HepG2 (cell line): ENCODE measurements around the gene GHR. TPM values are rescaled to one million over a fixed set of nuclear protein-coding genes. Genes with fewer than 3 reads are reported as not detected.

ENCODE experiments used
- ATAC-seq: fragments of 200-7000 bp; cut with Tn5 transposase; 3 replicates; pipeline ENCODE4 v1.9.1; 2020; ENCODE audit warnings: mild to moderate bottlenecking, moderate library complexity
- BruUV-seq: library from RNA; stranded (reverse); fragments of 400-500 nt; replicated peaks from 2 replicates; lab custom pipeline; 2021; lab: Mats Ljungman, UMichigan
- CTCF ChIA-PET: fragments of 300-600 bp; formaldehyde crosslinking; extraction: SDS; loops from one replicate; lab custom pipeline; 2021; ENCODE audit warnings: low total read pairs, inconsistent platforms, low intra/inter-chr PET ratio; lab: Yijun Ruan, JAX
- POLR2A ChIA-PET: fragments of 350-600 bp; sonication (Branson Sonifier 250); formaldehyde crosslinking; loops from one replicate; lab custom pipeline; 2020; ENCODE audit warnings: antibody characterized with exemption, inconsistent platforms; lab: Yijun Ruan, JAX
- DNase-seq: peaks from one replicate; pipeline ENCODE4 v3.0.0-alpha.2; 2015; ENCODE audit warnings: low spot score
- FAIRE-seq: peaks from 3 replicates; lab custom pipeline; 2011; peaks lifted over from hg19 to GRCh38; lab: Jason Lieb, UNC
- H2AFZ ChIP-seq: one replicate; pipeline ENCODE4 v1.6.1; 2011; ENCODE audit warnings: low read length, inconsistent platforms
- H3K27ac ChIP-seq: fragments of 300-600 bp; 3 replicates; pipeline ENCODE4 v1.8.0; 2011; ENCODE audit warnings: mixed run types, mild to moderate bottlenecking, mixed read lengths, low read length, inconsistent platforms; ENCODE audit not compliant: insufficient read depth; ENCODE audit errors: extremely low read length
- H3K27me3 ChIP-seq, 2 experiments: fragments of 200-600 bp in 1 of 2; 2 replicates in 1 of 2; 3 replicates in 1 of 2; pipeline versions ENCODE4 v1.6.0 to v1.8.0; 2011; ENCODE audit warnings: low read length in 2 of 2, mild to moderate bottlenecking in 2 of 2, moderate library complexity in 2 of 2, inconsistent platforms in 1 of 2; ENCODE audit not compliant: insufficient read depth in 2 of 2, control insufficient read depth in 1 of 2
- H3K36me3 ChIP-seq, 2 experiments: fragments of 200-600 bp in 1 of 2; replicated peaks in 1 of 2; 2 replicates in 1 of 2; 3 replicates in 1 of 2; pipeline versions ENCODE4 v1.5.1 to v1.8.0; 2011; ENCODE audit warnings: low read length in 2 of 2, inconsistent platforms in 1 of 2; ENCODE audit not compliant: insufficient read depth in 2 of 2, control insufficient read depth in 1 of 2
- H3K4me1 ChIP-seq: 2 replicates; pipeline ENCODE4 v1.5.1; 2012; ENCODE audit warnings: low read length, inconsistent platforms; ENCODE audit not compliant: insufficient read depth
- H3K4me2 ChIP-seq: 2 replicates; pipeline ENCODE4 v1.6.0; 2011; ENCODE audit warnings: low read depth, low read length, inconsistent platforms
- H3K4me3 ChIP-seq, 3 experiments: fragments of 200-600 bp in 1 of 3; sonication (generic), shearing (Covaris generic) in 1 of 3; replicated peaks in 1 of 3; 2 replicates each; pipeline ENCODE4 v1.5.1; 2011 to 2016; ENCODE audit warnings: low read length in 3 of 3, inconsistent platforms in 2 of 3, low read depth in 2 of 3, mild to moderate bottlenecking in 2 of 3, control low read depth in 1 of 3, mixed read lengths in 1 of 3; ENCODE audit not compliant: insufficient read depth in 1 of 3
- H3K79me2 ChIP-seq: one replicate; pipeline ENCODE4 v1.6.1; 2011; ENCODE audit warnings: low read length, inconsistent platforms; ENCODE audit not compliant: insufficient read depth
- H3K9ac ChIP-seq: 2 replicates; pipeline ENCODE4 v1.6.0; 2011; ENCODE audit warnings: mild to moderate bottlenecking, low read depth, low read length, inconsistent platforms; ENCODE audit not compliant: insufficient read depth
- H3K9me3 ChIP-seq: 2 replicates; pipeline ENCODE4 v1.5.1; 2012; ENCODE audit warnings: mild to moderate bottlenecking, low read length
- H4K20me1 ChIP-seq: 2 replicates; pipeline ENCODE4 v1.6.0; 2011; ENCODE audit warnings: inconsistent platforms, mild to moderate bottlenecking, low read length, moderate library complexity; ENCODE audit not compliant: insufficient read depth
- BRF2 ChIP-seq: sonication (generic); formaldehyde crosslinking; IDR thresholded peaks from 2 replicates; pipeline ENCODE4 v1.8.1; 2022; ENCODE audit warnings: mild to moderate bottlenecking, missing genetic modification reagents
- EED ChIP-seq: sonication (generic); formaldehyde crosslinking; IDR thresholded peaks from 2 replicates; pipeline ENCODE4 v1.5.0; 2020; ENCODE audit warnings: mild to moderate bottlenecking, missing genetic modification reagents
- GABPA ChIP-seq, 2 experiments: IDR thresholded peaks; 2 replicates each; pipeline ENCODE4 v1.6.1; 2011 to 2016; ENCODE audit warnings: low read depth in 2 of 2, low read length in 1 of 2, missing biosample characterization in 1 of 2, missing genetic modification characterization in 1 of 2
- HNF4A ChIP-seq: sonication (generic); formaldehyde crosslinking; IDR thresholded peaks from 2 replicates; pipeline ENCODE4 v1.4.0; 2020; ENCODE audit warnings: missing genetic modification reagents
- NFATC3 ChIP-seq: sonication (generic); formaldehyde crosslinking; IDR thresholded peaks from 2 replicates; pipeline ENCODE4 v1.5.1; 2020; ENCODE audit warnings: mild to moderate bottlenecking, missing genetic modification reagents
- SMAD3 ChIP-seq: sonication (generic); formaldehyde crosslinking; IDR thresholded peaks from 2 replicates; pipeline ENCODE4 v1.4.0; 2020; ENCODE audit warnings: missing genetic modification reagents
- SNAPC2 ChIP-seq: sonication (generic); formaldehyde crosslinking; IDR thresholded peaks from 2 replicates; pipeline ENCODE4 v1.8.1; 2022; ENCODE audit warnings: mild to moderate bottlenecking, missing genetic modification reagents
- SRY ChIP-seq: sonication (generic); formaldehyde crosslinking; IDR thresholded peaks from 2 replicates; pipeline ENCODE4 v1.8.0; 2022; ENCODE audit warnings: mild to moderate bottlenecking, missing genetic modification reagents
- TP53 ChIP-seq: sonication (generic); formaldehyde crosslinking; conservative IDR thresholded peaks from 2 replicates; pipeline ENCODE4 v1.4.0; 2020; ENCODE audit warnings: missing genetic modification reagents
- ZBTB4 ChIP-seq: sonication (generic); formaldehyde crosslinking; IDR thresholded peaks from 2 replicates; pipeline ENCODE4 v1.4.0; 2020; ENCODE audit warnings: missing genetic modification reagents, mild to moderate bottlenecking, borderline replicate concordance
- ZNF367 ChIP-seq: sonication (generic); formaldehyde crosslinking; IDR thresholded peaks from 2 replicates; pipeline ENCODE4 v1.4.0; 2020; ENCODE audit warnings: missing genetic modification reagents, borderline replicate concordance
- ZNF720 ChIP-seq: sonication (generic); formaldehyde crosslinking; IDR thresholded peaks from 2 replicates; pipeline ENCODE4 v1.4.0; 2020; ENCODE audit warnings: missing genetic modification reagents
- ZNF746 ChIP-seq: sonication (generic); formaldehyde crosslinking; IDR thresholded peaks from 2 replicates; pipeline ENCODE4 v1.8.0; 2022; ENCODE audit warnings: mild to moderate bottlenecking, missing genetic modification reagents
- WGBS: methylation state at CpG from one replicate; pipeline ENCODE4 v1.1.6; 2017; ENCODE audit warnings: low lambda C conversion rate; 5-methylcytosine and 5-hydroxymethylcytosine counted together
- in situ Hi-C: cut with HindIII; loops from 2 replicates; pipeline ENCODE4 v1.10.0; 2017; ENCODE audit warnings: low pct_unique_long_range_greater_than_20kb; ENCODE audit not compliant: extremely low pct_ligation_motif_present
- intact Hi-C: fragments of 100-400 bp; cut with micrococcal nuclease; formaldehyde crosslinking; loops from one replicate; pipeline ENCODE4 v1.10.0; 2022; ENCODE audit not compliant: unreplicated experiment
- polyA plus RNA-seq, 8 experiments: library from polyadenylated mRNA; depleted of rRNA in 3 of 8; stranded (reverse) in 7 of 8; unstranded in 1 of 8; fragments of >200 nt; fragmentation: Illumina TruSeq in 4 of 8; extraction: Trizol in 4 of 8; gene quantifications; 2 replicates each; pipeline versions ENCODE4 v1.2.1 to v1.2.3, GENCODE V29; 2011 to 2016; ENCODE audit warnings: low read depth in 4 of 8, missing spikeins in 1 of 8, mixed read lengths in 1 of 8; ENCODE audit not compliant: insufficient read depth in 1 of 8
- total RNA-seq, 5 experiments: library from RNA; depleted of rRNA; stranded (reverse); fragments of >200 nt; fragmentation: Illumina TruSeq; extraction: Trizol; gene quantifications; 2 replicates each; pipeline ENCODE4 v1.2.3, GENCODE V29; 2016; ENCODE audit warnings: low read depth in 1 of 5

GHR gene
- total and polyA plus RNA-seq, 2 of the 13 experiments (the other 11 are each of a cell fraction or from before 2014, with no cell fraction given), result 0.07 TPM; not detected in 1

DNA sequence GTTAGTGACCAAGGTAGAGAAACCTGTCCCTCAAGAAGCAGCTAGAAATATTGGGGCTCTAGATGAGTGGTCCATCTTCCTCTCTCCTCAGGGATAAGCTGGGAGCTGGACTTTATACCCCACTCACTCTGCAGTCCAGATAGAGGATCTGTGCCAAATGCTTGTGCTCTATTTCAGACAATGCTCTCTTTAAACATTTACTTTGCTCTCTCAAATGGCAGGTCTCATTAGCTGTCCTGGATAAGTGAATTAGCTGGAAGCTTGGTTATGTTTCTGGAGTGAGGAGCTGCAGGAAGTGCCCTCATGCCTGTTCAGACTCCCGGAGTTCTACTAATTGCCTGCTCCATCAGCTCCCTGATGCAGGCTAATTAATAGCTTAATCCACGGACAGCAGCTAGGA is 182.3 kb downstream of the GHR start:
- CTCF ChIA-PET, result no interaction called here
- in situ Hi-C loops (no loop called here), intact Hi-C loops (no loop called here)
- 0% methylated on average over 2 of the region's 2 CpGs for WGBS
- Histone ChIP-seq H3K9me3 (no peaks in the 10 kb centered on the region), H3K4me2 (no peak overlapping the region), H3K27me3 (no peaks in the 10 kb centered on the region), H3K4me3 (no peak overlapping the region), H3K4me1 (peaks cover 16% of the 10 kb centered on the region; the same call in 1 of the 2 replicates), H2AFZ (no peak overlapping the region), H3K27ac (no peak overlapping the region), H4K20me1 (no peaks in the 10 kb centered on the region), H3K79me2 (no peaks in the 10 kb centered on the region), H3K9ac (no peak overlapping the region), H3K36me3 (no peaks in the 10 kb centered on the region)
- ATAC-seq, result peak; percentile 72
- POLR2A ChIA-PET, result no interaction called here
- BruUV-seq, result no TSS peak
- FAIRE-seq, result no peak
- TF ChIP-seq GABPA (IDR thresholded peaks at IDR 0.05; ENCODE audit: low read depth, low read length), result no peak
- no peak for TF ChIP-seq GABPA (CRISPR knock-in tag; IDR thresholded peaks at IDR 0.05; ENCODE audit: low read depth)
- no peak for TF ChIP-seq SMAD3
- TF ChIP-seq HNF4A (CRISPR knock-in tag), result peak; percentile 32; the same call in 1 of the 2 replicates
- peak; percentile 14 for DNase-seq

GRCh38 chr5:42606464-42606869 is 183.2 kb downstream of the GHR start:
- CTCF ChIA-PET, result no interaction called here
- TF ChIP-seq EED (CRISPR knock-in tag) (no peak), NFATC3 (no peak), TP53 (no peak), ZNF746 (no peak), ZNF720 (CRISPR knock-in tag) (no peak), SNAPC2 (CRISPR knock-in tag) (no peak), BRF2 (no peak), ZNF367 (CRISPR knock-in tag) (no peak), ZBTB4 (CRISPR knock-in tag) (no peak), SRY (CRISPR knock-in tag) (no peak)

More at GRCh38 chr5:42606464-42606869, 183.2 kb downstream of the GHR start:
- Histone ChIP-seq H3K4me2 (no peak overlapping the region), H3K4me3 (no peak overlapping the region), H3K79me2 (no peaks in the 10 kb centered on the region), H4K20me1 (no peaks in the 10 kb centered on the region), H3K27ac (no peak overlapping the region), H3K27me3 (no peaks in the 10 kb centered on the region), H3K36me3 (no peaks in the 10 kb centered on the region), H2AFZ (no peak overlapping the region), H3K4me1 (peaks cover 16% of the 10 kb centered on the region; the same call in 1 of the 2 replicates), H3K9me3 (no peaks in the 10 kb centered on the region), H3K9ac (no peak overlapping the region)
- no TSS peak for BruUV-seq
- POLR2A ChIA-PET, result no interaction called here
- intact Hi-C loops, result no loop called here
- ATAC-seq (no peak), DNase-seq (no peak), FAIRE-seq (no peak)
- 45% methylated on average over 4 of the region's 4 CpGs for WGBS
- in situ Hi-C loops, result no loop called here
